HG02884 (cell line): Measurements from ENCODE around the gene CYTH1.

Experiments used
- ATAC-seq: cut with Tn5 transposase; IDR thresholded peaks from one replicate; pipeline ENCODE4 v1.9.1; 2021; ENCODE audit warnings: mild to moderate bottlenecking, moderate library complexity; ENCODE audit not compliant: unreplicated experiment

CYTH1 gene

DNA sequence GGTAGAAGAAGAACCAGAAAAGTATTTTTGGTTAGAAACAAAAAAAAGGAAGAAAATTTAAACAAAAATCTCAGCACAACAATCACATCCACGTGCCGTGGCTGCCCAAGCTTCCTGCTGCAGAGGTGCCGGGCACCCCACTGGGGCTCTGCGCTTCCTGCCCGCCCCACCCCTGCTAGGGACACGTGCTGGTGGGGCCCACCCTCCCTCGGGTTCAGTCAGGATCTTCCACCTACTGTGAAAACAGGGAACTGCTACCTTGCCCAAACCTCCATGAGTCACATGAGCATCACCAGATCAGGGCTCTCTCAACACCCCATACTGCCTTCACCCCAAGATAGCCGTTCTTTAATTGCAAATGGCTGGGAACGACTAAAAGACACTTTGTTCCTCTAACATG lies 24.4 kb upstream of the CYTH1 start:
- ATAC-seq = no peak

DNA sequence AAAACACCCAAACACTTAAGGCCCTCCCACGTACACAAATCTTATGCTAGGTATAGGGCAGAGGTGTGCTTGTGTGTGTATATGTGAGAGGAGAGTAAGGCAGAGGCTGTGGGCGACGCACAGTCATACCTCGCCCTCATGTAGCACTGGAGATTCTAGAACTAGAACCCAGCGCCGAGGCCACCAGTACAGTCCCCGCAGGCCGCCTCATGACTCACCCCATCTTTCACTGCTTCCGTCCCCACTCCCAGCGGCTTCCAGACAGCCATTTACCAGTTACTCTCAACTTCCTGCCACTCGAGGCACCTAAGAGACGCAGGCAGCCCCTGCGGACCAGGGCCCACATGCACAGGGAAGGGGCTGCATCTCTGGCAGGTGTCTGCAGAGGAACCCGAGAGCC lies 23.2 kb upstream of the CYTH1 start:
- ATAC-seq = no peak

GRCh38 chr17:78804777-78805176 lies 22.7 kb upstream of the CYTH1 start:
- no peak for ATAC-seq

DNA sequence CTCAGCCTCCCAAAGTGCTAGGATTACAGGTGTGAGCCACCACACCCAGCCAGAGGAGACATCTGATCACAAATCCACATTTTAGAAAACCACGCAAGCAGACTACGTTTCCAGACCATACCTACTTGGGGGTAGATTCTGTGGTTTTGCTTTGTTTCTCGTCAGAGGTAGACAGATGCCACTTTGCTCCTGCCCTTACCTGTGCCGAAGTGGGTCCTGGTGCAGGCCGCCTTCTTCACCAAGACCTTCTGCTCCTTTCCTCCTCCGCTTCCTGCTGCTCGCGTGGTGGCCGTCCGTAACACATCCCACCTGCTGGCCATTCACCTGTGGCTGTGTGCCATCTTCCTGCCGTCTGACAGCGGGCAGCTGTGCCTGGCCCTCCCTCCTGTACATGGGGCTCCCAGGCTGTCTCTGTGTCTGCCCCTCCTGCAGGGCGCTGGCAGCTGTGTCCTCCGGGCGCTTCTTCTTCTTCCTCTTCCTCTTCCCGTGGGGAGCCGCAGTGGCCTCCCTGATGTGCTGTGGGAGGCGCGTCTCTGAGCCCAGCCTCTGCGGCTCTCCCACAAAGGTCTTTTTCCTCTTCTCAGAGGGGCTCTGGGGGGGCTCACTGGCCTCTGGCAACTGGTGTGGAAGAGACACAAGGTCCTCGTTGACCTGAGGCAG lies 21.2 kb upstream of the CYTH1 start:
- ATAC-seq = no peak

DNA sequence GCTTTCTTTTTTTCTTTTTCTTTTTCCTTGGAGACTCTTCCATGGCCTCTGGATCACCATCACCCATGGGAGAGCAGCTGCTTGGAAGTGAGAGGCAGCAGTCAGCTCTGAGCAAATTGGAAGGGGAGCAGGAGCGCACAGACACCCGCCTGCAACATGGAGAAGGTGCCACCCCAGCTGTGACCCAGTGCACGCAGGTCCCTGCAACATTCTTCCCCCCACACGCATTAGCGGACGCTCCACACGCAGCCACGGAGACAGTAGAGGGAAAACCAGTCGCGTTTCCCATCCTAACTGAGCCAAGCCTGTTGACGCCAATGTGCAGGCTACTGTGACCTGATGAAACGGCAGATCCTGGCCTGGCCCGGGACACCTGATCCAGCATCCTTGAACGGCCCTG lies 20.4 kb upstream of the CYTH1 start:
- no peak for ATAC-seq

DNA sequence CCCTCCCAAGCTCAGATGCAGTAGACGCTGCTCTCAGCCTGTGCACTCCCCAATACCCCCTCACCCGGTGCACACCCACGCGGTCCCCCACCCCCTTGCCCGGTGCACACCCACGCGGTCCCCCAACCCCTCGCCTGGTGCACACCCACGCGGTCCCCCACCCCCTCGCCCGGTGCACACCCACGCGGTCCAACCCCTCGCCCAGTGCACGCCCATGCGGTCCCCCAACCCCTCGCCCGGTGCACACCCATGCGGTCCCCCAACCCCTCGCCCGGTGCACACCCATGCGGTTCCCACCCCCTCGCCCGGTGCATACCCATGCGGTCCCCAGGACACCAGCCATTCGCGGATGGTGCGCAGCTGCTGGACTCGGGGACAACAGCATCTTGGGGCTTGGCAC lies 19.9 kb upstream of the CYTH1 start:
- ATAC-seq = no peak

- ATAC-seq = no peak
These were observed 18.3 kb upstream of the CYTH1 start for GRCh38 chr17:78800132-78800931.

GRCh38 chr17:78798695-78799559 lies 16.9 kb upstream of the CYTH1 start:
- ATAC-seq = no peak

- ATAC-seq = no peak
These were observed 15.9 kb upstream of the CYTH1 start for GRCh38 chr17:78797691-78798585.

DNA sequence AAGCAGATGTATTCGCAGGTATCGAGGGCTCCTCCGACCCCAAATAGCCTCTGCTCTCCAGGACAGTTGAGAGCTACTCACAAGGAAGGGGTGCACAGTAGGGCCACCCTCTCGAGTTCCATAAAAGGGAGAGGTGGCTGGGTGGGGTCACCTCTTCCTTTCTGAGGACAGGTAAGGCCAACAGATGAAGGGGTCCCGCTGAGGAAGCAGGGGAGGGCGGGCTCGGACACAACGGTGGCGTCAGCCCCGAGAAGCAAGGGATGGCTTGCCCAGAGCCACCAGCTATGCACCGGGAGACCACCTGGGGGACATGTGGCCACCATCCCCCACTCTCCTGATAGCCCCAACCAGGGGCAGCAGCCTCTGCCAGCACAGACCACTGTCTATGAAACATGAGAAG lies 15.1 kb upstream of the CYTH1 start:
- no peak for ATAC-seq

DNA sequence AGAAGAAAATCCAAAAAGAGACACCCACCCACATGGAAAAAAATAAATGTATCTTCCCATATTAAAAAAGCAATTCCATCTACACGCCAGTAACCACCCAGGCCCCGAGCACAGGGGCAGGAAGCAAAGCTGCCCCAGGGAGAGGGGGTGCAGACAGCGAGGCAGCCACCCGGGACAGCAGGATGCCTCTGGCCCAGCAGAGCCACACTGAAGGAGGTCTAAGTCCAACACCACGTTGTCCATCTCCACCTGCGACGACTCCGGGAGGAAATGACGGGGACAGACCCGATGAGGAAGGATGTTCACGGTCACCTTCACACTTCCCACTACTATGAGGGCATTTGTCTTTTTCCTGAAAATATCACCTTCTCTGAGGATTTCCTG lies 14.4 kb upstream of the CYTH1 start:
- no peak for ATAC-seq

DNA sequence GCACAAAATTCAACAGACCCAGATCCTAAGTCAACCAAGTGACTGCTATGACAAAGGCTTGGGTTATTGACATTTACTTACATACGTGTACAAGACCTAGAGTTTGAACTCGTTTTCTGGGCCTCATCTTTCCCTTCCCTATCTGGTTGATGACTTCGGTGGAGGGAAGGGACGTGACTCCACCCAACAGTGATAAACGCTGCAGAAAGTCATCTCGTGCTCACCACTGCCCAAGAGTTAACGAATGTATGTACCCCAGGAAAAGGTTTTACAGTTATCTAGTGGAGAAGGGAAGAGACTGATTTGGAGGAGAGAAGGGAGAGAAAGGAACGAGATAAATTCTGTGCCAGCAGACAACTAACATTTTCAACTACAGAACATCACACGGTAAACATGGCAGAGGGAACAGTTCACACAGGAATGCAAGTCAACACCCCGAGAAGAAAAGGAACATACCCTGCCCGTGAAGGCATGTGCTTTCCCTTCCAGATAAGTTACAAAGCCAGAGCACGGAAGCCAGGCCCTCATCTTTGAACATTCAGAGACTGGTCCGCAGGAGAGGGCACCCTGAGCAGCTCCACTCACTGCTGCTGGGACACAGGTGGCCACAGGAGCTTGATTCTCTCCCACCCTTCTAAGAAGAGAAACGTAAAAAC lies 13.9 kb upstream of the CYTH1 start:
- ATAC-seq = no peak

- ATAC-seq = no peak
These were observed 13.0 kb upstream of the CYTH1 start for GRCh38 chr17:78794864-78795640.

- no peak for ATAC-seq
These were observed 12.3 kb upstream of the CYTH1 start for GRCh38 chr17:78794399-78794798.

DNA sequence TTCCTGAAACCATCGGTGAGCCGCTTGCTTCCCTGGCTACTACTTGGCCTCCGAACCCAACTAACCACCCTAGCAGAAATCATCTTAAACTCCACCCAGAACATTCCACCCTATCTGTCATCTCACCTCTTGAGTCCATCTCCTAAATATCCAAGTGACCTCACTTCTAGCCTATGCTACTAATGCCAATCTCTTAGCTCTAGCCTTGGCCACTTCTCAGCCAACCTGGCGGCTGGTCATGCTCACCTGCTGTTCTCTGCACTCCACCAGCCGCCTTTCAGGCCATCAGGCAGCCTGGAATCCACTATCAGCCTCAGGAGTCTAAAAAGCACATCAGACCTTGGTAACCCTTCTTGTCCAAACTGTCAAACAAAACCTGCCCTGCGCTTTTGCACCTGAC lies 11.9 kb upstream of the CYTH1 start:
- ATAC-seq = no peak

GRCh38 chr17:78793415-78793814 lies 11.3 kb upstream of the CYTH1 start:
- no peak for ATAC-seq

DNA sequence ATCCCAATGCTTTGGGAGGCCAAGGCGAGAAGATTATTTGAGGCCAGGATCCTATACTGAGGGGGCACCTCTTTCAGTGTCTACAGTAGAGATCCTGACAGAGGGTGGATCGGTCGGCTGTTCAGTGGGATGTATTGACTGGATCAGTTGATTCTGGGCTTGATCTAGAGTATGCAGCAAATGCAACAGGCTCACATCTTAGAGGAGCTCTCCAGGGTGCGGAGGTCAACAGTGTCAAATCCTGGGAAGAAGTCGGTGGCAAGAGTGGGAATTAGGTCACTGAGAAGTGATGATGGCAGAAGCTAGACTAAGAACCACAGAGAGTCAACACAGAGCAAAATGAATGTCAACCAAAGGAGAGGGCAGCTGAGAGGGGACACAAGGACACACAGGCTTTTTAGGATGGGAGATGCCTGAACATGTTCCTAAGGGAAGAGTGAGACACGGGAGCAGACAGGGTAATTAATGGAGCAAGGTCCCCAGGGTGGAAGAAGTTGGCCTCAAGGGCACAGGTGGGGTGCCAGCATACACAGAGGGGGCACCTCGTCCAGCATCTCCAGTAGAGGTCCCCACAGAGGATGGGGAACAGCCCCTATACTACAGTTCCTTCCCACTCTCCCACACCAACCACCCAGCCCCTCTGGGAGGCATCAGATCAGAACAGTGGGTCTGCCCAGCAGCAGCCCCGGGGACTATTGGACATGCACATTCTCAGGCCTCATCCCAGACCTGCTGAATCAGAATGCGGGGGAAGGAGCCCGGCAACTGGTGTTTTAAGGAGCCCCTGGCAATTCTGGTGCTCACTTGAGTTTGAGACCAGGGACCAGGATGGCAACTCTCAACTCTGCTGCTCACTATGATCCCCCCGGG lies 10.0 kb upstream of the CYTH1 start:
- ATAC-seq = no peak

GRCh38 chr17:78790552-78790951 lies 8.5 kb upstream of the CYTH1 start:
- no peak for ATAC-seq
